HUES48 (cell line): ENCODE measurements around the gene PRSS23.

Experiments used
- H3K27ac ChIP-seq: one replicate; pipeline ENCODE4 v1.7.0; 2013; ENCODE audit warnings: low read depth, low read length, inconsistent platforms
- H3K27me3 ChIP-seq: 2 replicates; pipeline ENCODE4 v1.6.1; 2013; ENCODE audit warnings: mild to moderate bottlenecking, low read length; ENCODE audit not compliant: control insufficient read depth, insufficient read depth
- H3K36me3 ChIP-seq: 2 replicates; pipeline ENCODE4 v1.6.1; 2013; ENCODE audit warnings: low read length; ENCODE audit not compliant: control insufficient read depth, insufficient read depth
- H3K4me1 ChIP-seq: 2 replicates; pipeline ENCODE4 v1.6.1; 2013; ENCODE audit warnings: mild to moderate bottlenecking, low read length; ENCODE audit not compliant: control insufficient read depth, insufficient read depth
- H3K4me3 ChIP-seq: 2 replicates; pipeline ENCODE4 v1.5.1; 2013; ENCODE audit warnings: mild to moderate bottlenecking, low read depth, low read length
- H3K9ac ChIP-seq: 2 replicates; pipeline ENCODE4 v1.6.1; 2013; ENCODE audit warnings: mild to moderate bottlenecking, low read depth, low read length, moderate library complexity
- H3K9me3 ChIP-seq: 2 replicates; pipeline ENCODE4 v1.6.1; 2013; ENCODE audit warnings: low read length; ENCODE audit not compliant: control insufficient read depth, insufficient read depth

Gene PRSS23

GRCh38 chr11:86802601-86803051 lies 2.3 kb downstream of the PRSS23 start:
- Histone ChIP-seq H3K4me1 (peaks cover 24% of the 10 kb centered on the region), H3K36me3 (no peaks in the 10 kb centered on the region), H3K27ac (no peak overlapping the region), H3K4me3 (peak overlapping the region; percentile 70; the same call in 1 of the 2 replicates), H3K27me3 (peaks cover 38% of the 10 kb centered on the region), H3K9me3 (no peaks in the 10 kb centered on the region), H3K9ac (no peak overlapping the region)

GRCh38 chr11:86803136-86804045 lies 3.0 kb downstream of the PRSS23 start:
- Histone ChIP-seq H3K27ac (no peak overlapping the region), H3K9me3 (no peaks in the 10 kb centered on the region), H3K36me3 (no peaks in the 10 kb centered on the region), H3K4me1 (peaks cover 24% of the 10 kb centered on the region), H3K4me3 (no peak overlapping the region), H3K27me3 (peaks cover 38% of the 10 kb centered on the region), H3K9ac (no peak overlapping the region)

- H3K9ac ChIP-seq, result no peak overlapping the region
- H3K4me1 ChIP-seq, result peaks cover 24% of the 10 kb centered on the region
- peaks cover 24% of the 10 kb centered on the region for H3K27me3 ChIP-seq
- H3K27ac ChIP-seq, result no peak overlapping the region
- no peaks in the 10 kb centered on the region for H3K36me3 ChIP-seq
- H3K4me3 ChIP-seq, result no peak overlapping the region
- no peaks in the 10 kb centered on the region for H3K9me3 ChIP-seq
Measured at GRCh38 chr11:86804951-86805350, 4.6 kb downstream of the PRSS23 start.

- no peak overlapping the region for H3K9ac ChIP-seq
- peaks cover 31% of the 10 kb centered on the region for H3K4me1 ChIP-seq
- no peaks in the 10 kb centered on the region for H3K9me3 ChIP-seq
- peaks cover 16% of the 10 kb centered on the region for H3K27me3 ChIP-seq
- no peaks in the 10 kb centered on the region for H3K36me3 ChIP-seq
- no peak overlapping the region for H3K4me3 ChIP-seq
- H3K27ac ChIP-seq, result no peak overlapping the region
Measured at GRCh38 chr11:86805873-86806310, 5.5 kb downstream of the PRSS23 start.

- H3K9ac ChIP-seq, result no peak overlapping the region
- peaks cover 27% of the 10 kb centered on the region for H3K4me1 ChIP-seq
- no peaks in the 10 kb centered on the region for H3K36me3 ChIP-seq
- no peak overlapping the region for H3K27ac ChIP-seq
- H3K27me3 ChIP-seq, result peaks cover 6% of the 10 kb centered on the region
- no peak overlapping the region for H3K4me3 ChIP-seq
- H3K9me3 ChIP-seq, result no peaks in the 10 kb centered on the region
Measured at GRCh38 chr11:86806903-86807302, 6.6 kb downstream of the PRSS23 start.

GRCh38 chr11:86807360-86807759 lies 7.0 kb downstream of the PRSS23 start:
- H3K27ac ChIP-seq, result no peak overlapping the region
- H3K36me3 ChIP-seq, result no peaks in the 10 kb centered on the region
- H3K9me3 ChIP-seq, result no peaks in the 10 kb centered on the region
- H3K4me3 ChIP-seq, result no peak overlapping the region
- no peak overlapping the region for H3K9ac ChIP-seq
- H3K4me1 ChIP-seq, result peaks cover 26% of the 10 kb centered on the region
- peaks cover 1% of the 10 kb centered on the region; the same call in 1 of the 2 replicates for H3K27me3 ChIP-seq

- Histone ChIP-seq H3K27me3 (no peaks in the 10 kb centered on the region), H3K36me3 (no peaks in the 10 kb centered on the region), H3K4me3 (no peak overlapping the region), H3K27ac (no peak overlapping the region), H3K9ac (no peak overlapping the region), H3K9me3 (no peaks in the 10 kb centered on the region), H3K4me1 (peaks cover 24% of the 10 kb centered on the region)
Measured at GRCh38 chr11:86809561-86809960, 9.2 kb downstream of the PRSS23 start.

GRCh38 chr11:86810288-86810687 lies 9.9 kb downstream of the PRSS23 start:
- H3K4me1 ChIP-seq, result peaks cover 24% of the 10 kb centered on the region
- H3K9ac ChIP-seq, result no peak overlapping the region
- no peak overlapping the region for H3K27ac ChIP-seq
- no peak overlapping the region for H3K4me3 ChIP-seq
- H3K27me3 ChIP-seq, result no peaks in the 10 kb centered on the region
- H3K36me3 ChIP-seq, result no peaks in the 10 kb centered on the region
- no peaks in the 10 kb centered on the region for H3K9me3 ChIP-seq

GRCh38 chr11:86811637-86812321 lies 11.4 kb downstream of the PRSS23 start:
- peak overlapping the region; percentile 70 for H3K27ac ChIP-seq

GRCh38 chr11:86812322-86812670 lies 12.0 kb downstream of the PRSS23 start:
- Histone ChIP-seq H3K27ac (peak overlapping the region; percentile 70), H3K4me3 (no peak overlapping the region), H3K4me1 (peaks cover 18% of the 10 kb centered on the region), H3K9me3 (no peaks in the 10 kb centered on the region), H3K36me3 (no peaks in the 10 kb centered on the region), H3K9ac (no peak overlapping the region), H3K27me3 (no peaks in the 10 kb centered on the region)

More at GRCh38 chr11:86811637-86812321, 11.4 kb downstream of the PRSS23 start:
- Histone ChIP-seq H3K27me3 (no peaks in the 10 kb centered on the region), H3K9ac (no peak overlapping the region), H3K4me1 (peaks cover 18% of the 10 kb centered on the region), H3K4me3 (no peak overlapping the region), H3K36me3 (no peaks in the 10 kb centered on the region), H3K9me3 (no peaks in the 10 kb centered on the region)

- no peak overlapping the region for H3K4me3 ChIP-seq
- H3K27ac ChIP-seq, result no peak overlapping the region
- no peaks in the 10 kb centered on the region for H3K9me3 ChIP-seq
- no peak overlapping the region for H3K9ac ChIP-seq
- no peaks in the 10 kb centered on the region for H3K36me3 ChIP-seq
- peaks cover 18% of the 10 kb centered on the region for H3K4me1 ChIP-seq
- no peaks in the 10 kb centered on the region for H3K27me3 ChIP-seq
Measured at GRCh38 chr11:86812981-86813380, 12.6 kb downstream of the PRSS23 start.
